NCI-H82 (cell line): ENCODE data around the gene ATP13A3.
"Not testable (repeated sequence)": the region's sequence is repeated elsewhere in the genome, so short reads cannot be mapped to it uniquely, and the experiment has no call there.

ENCODE experiments used
- DNase-seq: peaks from one replicate; lab custom pipeline; 2025; lab: John Stamatoyannopoulos, UW

The ATP13A3 gene

DNA sequence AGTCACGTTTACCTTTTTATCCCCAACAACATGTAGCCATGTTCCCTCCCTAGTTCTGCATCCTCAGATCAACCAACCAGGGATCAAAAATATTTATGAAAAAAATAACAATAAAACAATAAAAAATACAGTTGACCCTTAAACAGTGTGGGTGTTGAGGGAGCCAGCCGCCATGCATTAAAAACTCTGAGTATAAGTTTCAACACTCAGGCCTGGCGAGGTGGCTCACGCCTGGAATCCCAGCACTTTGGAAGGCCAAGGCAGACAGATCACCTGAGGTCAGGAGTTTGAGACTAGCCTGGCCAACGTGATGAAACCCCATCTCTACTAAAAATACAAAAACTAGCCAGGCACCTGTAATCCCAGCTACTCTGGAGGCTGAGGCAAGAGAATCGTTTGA, 12.7 kb upstream of the ATP13A3 start:
- not testable (repeated sequence) for DNase-seq

GRCh38 chr3:194497799-194498575, 11.2 kb upstream of the ATP13A3 start:
- DNase-seq: no peak

- no peak for DNase-seq
Observed at GRCh38 chr3:194496217-194496919, 9.6 kb upstream of the ATP13A3 start.

DNA sequence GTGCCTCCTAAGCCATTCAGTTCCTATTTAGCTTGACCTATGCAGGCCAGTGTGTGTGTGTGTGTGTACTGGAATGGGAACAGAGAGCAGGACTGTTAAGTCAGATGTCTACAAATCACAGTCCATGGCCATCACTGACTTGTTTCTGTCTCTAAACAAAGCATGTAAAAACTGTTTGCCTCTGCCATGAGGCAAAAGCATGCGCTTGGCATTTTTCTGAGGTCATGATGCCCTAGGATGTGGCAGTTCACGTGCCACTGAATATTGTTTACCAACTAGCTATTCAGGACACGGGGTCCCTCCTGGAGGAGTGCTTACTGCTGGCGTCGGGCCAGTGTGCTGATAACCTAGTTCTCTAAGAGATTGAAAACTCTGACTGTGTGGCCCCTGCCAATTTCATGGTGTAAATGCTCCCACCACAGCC, 8.2 kb upstream of the ATP13A3 start:
- DNase-seq: no peak

DNA sequence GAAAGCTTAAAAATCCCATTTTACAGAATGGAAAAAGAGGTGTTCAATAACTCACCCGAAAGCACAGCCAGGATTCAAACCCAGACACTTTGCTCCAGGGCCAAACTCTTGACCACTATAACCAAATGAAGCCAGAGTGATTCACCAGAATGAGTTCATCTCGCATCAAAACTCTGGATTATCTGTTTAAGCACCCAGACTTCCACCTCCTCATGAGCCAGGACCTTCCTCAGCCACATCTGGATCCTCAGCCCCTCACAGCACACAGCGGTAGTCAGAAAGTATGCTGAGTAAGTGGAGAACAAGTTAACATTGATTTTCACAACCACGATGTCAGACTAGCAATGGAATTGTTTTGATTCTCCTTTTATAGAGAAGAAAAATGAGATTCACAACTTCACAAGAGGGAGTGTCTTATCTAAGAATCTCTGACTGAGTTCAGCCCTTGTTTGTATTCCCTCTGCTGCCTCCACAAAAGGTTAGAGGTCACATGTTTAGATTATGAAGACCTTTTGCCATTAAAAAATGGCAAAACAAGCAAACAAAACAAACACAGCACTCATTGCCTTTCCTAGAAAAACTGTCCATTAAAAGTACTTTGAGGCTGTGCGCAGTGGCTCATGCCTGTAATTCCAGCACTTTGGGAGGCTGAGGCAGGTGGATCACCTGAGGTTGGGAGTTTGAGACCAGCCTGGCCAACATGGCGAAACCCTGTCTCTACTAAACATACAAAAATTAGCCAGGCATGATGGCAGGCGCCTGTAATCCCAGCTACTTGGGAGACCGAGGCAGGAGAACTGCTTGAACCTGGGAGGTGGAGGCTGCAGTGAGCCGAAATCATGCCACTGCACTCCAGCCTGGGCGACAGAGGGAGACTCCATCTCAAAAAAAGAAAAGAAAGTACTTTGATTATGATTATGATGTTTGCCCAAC, 7.5 kb upstream of the ATP13A3 start:
- DNase-seq: not testable (repeated sequence)

GRCh38 chr3:194492001-194492400, 5.2 kb upstream of the ATP13A3 start:
- DNase-seq: no peak

- DNase-seq: no peak
Observed at GRCh38 chr3:194489736-194490612, 3.2 kb upstream of the ATP13A3 start.

DNA sequence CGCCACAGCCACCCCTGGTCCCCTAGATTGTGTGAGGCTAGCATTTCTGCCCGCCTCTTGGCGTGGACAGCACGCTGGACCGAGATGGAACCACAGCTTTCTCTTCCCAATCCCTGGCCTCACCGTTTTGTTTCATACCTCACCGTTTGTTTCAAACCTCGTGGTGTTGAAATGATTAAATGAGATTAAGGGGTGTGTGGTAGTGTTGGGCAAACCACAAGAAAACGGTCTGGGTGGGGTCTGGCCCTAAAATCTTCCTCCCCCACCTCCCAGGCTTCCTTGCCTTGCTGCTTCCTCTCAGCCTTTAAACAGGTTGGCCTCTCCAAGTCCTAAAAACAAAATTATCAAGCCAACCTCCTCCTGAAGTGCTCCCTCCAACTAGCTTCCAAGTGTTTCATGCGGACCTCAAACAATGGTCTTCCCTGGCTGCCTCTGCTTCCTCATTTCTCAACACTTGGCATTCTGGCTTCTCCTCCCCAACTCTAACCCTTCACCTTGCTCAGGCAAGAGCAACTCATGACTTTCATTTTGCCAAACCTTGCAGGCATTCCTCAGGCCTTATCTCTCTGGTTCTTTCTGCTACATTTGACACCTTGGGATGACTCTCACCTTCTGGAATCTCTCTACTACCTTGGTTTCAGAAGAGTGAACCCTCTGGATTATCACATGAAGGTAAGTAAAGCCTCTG, 1.4 kb upstream of the ATP13A3 start:
- no peak for DNase-seq

DNA sequence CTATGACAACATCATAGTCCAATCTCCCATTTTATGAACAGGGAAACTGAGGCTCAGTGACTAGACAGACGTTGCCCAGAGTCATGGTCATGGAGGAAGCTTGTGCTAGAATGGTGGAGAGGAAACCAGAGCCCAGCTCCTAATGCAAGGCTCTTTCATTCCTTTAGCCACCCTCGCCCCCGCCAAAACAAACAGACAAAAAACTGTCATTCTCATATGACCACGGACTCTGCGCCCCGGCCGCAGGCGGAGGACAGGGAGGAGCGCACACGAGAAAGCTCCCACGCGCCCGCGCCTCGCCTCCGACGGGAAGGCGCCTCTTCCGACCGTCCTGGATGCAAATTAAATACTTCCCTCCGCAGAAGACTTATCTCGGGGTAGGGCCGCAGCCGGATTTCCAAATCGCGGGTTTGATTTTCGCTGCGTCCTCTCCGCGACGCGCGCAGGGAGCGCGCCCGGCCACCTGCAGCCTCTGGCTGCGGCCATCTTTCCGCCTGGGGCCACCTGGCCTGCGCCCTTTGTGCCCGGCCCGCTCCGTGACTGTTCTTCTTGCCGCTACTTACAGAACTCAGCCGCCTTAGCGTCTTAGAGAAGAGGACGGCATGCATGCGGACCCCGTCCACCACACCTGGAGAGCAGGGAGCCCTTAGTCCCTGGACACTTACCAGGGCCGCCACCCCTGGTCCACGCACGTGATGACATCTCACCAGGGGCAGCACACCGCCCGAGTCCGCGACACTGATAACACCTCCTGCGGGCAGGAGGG, 670 bp upstream of the ATP13A3 start:
- peak; percentile 55 for DNase-seq

DNA sequence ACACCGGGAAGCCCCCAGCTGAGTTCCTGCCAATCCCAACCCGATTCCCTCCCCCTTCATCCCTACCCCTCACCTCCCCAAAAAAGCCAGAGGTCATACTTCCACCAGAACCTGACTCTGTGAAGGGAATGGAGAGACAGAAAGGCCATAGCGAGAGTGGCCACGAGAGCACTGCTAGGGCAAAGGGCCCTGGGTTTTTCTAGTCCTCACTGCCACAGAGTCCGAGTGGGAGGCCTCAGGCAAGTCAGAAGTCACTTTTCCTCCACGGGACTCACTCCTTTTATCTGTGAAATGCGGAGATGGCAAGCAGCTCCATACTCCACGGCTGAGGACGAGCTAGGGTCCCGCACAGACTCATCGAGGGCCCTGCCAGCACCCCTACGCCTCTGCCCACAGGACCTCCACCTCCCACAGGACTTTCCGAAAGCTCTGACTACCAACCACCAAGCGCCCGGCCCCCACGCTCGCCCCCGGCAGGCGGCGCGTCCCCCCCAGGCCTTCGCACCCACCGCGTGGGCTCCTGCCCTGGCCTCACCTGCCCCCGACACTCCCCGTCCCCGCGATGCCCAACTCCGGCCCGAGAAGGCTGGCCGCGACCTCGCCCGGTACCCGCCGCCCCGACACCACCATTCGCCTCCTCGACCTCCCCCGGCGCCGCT, 792 bp downstream of the ATP13A3 start:
- DNase-seq: peak; percentile 60

GRCh38 chr3:194485468-194485880, 1.3 kb downstream of the ATP13A3 start:
- DNase-seq: no peak

DNA sequence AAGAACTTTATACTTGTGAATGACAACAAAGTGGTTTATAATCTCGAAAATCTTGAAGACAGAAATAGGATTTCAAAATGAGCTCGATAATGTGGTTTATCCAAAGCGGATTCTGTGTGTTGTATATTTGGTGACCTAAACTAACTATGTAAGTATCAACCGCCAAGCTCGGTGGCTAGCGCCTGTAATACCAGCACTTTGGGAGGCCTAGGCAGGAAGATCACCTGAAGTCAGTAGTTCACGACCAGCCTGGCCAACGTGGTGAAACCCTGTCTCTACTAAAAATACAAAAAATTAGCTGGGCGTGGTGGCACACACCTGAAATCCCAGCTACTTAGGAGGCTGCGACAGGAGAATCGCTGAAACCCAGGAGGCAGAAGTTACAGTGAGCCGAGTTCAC, 2.2 kb downstream of the ATP13A3 start:
- no peak for DNase-seq

DNA sequence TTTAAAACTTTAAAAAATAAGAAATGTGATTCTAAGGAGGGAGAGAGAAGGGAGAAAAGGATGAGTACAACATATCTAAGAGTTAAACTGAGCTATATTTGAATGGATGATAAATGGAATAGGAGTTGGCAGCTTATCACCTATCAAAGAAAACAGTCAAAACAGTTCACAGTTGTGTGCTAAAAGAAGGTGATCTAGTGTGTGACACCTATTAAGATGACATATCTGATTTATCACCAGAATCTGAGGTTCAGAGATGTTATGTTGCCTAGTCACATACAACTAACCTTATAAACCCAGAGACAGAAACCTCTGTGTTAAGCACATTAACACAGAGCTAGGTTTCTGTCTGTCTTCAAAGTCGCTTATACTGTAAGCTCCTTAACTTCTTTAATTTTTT, 3.0 kb downstream of the ATP13A3 start:
- DNase-seq: peak; percentile 60

DNA sequence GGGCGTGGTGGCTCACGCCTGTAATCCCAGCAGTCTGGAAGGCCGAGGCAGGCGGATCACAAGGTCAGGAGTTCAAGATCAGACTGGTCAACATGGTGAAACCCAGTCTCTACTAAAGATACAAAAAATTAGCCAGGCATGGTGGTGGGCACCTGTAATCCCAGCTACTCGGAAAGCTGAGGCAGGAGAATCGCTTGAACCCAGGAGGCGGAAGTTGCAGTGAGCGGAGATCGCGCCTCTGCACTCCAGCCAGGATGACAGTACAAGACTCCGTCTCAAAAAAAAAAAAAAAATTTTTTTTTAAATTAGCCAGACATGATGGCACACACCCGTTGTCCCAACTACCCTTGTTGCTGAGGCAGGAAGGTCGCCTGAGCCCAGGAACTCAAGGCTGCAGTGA, 4.0 kb downstream of the ATP13A3 start:
- DNase-seq: not testable (repeated sequence)

GRCh38 chr3:194482196-194482593, 4.6 kb downstream of the ATP13A3 start:
- DNase-seq: no peak

GRCh38 chr3:194481525-194482195, 5.1 kb downstream of the ATP13A3 start:
- no peak for DNase-seq

DNA sequence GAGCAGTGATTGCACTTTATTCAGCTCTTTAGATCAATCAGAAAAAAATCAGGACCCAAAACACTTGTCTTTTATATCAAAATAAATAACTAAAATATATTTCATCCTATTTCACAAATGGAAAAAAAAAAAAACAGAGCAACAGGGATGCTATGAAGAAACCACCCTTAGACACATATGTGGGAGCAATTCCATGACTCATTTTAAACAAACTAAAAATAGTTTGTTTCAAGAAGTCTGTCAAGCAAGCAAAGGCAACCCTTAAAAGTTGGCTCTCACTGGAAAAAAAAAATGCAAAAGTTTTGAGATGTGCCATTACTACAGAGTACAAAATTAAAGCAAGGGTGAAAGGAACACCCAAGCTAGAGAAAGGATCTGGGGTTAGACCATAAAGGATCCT, 5.7 kb downstream of the ATP13A3 start:
- no peak for DNase-seq

- peak; percentile 30 for DNase-seq
Observed at GRCh38 chr3:194476784-194477183, 10.0 kb downstream of the ATP13A3 start.

- no peak for DNase-seq
Observed at GRCh38 chr3:194475978-194476377, 10.8 kb downstream of the ATP13A3 start.
